ENCODE data around the gene SEC14L6. TPM values are rescaled to one million over a fixed set of nuclear protein-coding genes. Genes with fewer than 3 reads are reported as not detected.

SEC14L6 gene
- total RNA-seq, 1 donor from 2014 or later = not detected

DNA sequence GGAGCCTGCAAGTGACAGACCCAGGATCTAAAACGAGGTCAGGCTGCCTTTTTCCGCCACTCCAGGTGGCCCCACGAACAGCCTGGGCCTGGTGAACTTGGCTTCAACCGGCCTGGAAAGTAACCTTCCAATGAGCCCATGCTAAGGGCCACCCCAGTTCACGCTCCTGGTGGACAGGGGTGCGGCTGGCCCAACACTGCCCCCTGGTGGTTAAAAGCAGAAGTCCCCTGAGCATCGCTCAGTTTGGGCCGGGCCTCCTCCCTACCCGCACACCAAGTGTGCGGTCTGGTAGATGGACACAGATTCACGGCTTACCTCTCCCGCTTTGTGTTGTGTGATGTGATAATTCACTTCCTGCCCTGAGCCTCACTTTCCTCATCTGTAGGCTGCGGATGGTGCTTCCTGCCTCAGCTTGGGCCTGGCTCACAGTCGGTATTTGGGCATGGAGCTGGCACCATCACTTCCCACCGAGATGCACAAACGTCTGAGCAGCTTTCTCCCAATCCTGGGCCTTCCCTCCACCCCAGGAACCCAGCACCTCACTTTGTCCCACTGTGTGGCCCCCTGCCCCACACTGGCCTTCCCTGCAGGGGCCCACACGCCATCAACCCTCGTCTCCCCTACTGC lies 61.1 kb downstream of the SEC14L6 start:
- H3K9me3 ChIP-seq = no peaks in the 10 kb centered on the region
- H3K4me1 ChIP-seq = no peaks in the 10 kb centered on the region
- H3K27ac ChIP-seq = no peak overlapping the region
- H3K36me3 ChIP-seq = no peaks in the 10 kb centered on the region
- TF ChIP-seq POLR2A (IDR thresholded peaks at IDR 0.05) (no peak), POLR2AphosphoS5 (IDR thresholded peaks at IDR 0.05; ENCODE audit: insufficient read depth in 1 of 2, low read depth in 1 of 2) (no peak), CTCF (IDR thresholded peaks at IDR 0.05) (peak; percentile 83 to 93 (median 88))
- no peak overlapping the region for H3K4me3 ChIP-seq
- DNase-seq (ENCODE audit: extremely low spot score in 2 of 2) = no peak
- H3K27me3 ChIP-seq = no peaks in the 10 kb centered on the region
- intact Hi-C loops (cut with DNase I) = no loop called here

GRCh38 chr22:30483169-30483568 lies 63.4 kb downstream of the SEC14L6 start:
- Histone ChIP-seq H3K4me3 (no peak overlapping the region), H3K27ac (no peak overlapping the region), H3K27me3 (no peaks in the 10 kb centered on the region), H3K9me3 (no peaks in the 10 kb centered on the region), H3K4me1 (no peaks in the 10 kb centered on the region), H3K36me3 (no peaks in the 10 kb centered on the region)
- TF ChIP-seq POLR2AphosphoS5 (IDR thresholded peaks at IDR 0.05; ENCODE audit: insufficient read depth in 1 of 2, low read depth in 1 of 2) (no peak), POLR2A (IDR thresholded peaks at IDR 0.05) (no peak), CTCF (IDR thresholded peaks at IDR 0.05) (no peak)
- no peak for DNase-seq (ENCODE audit: extremely low spot score in 2 of 2)
- intact Hi-C loops (cut with DNase I) = no loop called here

DNA sequence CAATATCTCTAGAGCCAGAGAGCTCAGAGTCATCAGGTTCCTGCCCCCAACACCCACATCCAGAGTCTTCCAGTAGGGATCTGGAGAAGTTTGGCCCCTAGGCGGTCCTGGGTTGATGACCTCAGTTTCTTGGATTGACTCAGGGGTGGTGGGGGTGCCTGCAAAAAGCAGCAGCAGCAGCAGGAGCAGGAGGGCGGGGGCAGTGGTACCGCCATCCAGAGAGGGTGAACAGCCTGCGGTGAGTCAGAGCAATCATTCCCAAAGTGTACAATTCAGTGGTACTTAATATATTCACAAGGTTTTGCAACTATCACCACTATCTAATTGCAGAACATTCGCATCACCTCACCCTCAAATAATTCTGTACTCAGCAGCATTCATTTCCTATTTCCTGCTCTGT lies 64.8 kb downstream of the SEC14L6 start:
- intact Hi-C loops (cut with DNase I) = no loop called here
- TF ChIP-seq POLR2A (IDR thresholded peaks at IDR 0.05) = no peak

DNA sequence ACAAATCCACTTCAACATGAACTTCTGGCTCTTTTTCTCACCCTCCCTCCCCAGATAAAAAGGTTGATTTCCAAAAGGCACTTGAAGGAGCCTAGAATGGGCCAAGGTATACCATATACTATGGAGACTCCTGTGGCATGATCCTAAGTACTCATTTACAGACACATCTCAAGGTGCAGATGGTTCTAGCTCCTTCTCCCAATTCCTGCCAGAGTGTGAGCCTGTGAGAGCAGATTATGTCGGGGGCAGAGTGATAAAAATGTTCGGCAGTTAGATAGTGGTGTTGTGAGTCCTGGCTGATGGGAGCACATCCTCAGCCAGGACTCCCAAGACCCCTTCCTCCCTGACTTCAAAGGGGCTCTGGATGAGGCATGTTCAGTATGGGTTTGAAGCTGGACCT lies 66.6 kb downstream of the SEC14L6 start:
- Histone ChIP-seq H3K27me3 (no peaks in the 10 kb centered on the region), H3K4me3 (no peak overlapping the region), H3K36me3 (no peaks in the 10 kb centered on the region), H3K4me1 (no peaks in the 10 kb centered on the region), H3K27ac (no peak overlapping the region), H3K9me3 (no peaks in the 10 kb centered on the region)
- intact Hi-C loops (cut with DNase I) = no loop called here
- no peak for TF ChIP-seq POLR2AphosphoS5 (IDR thresholded peaks at IDR 0.05; ENCODE audit: insufficient read depth in 1 of 2, low read depth in 1 of 2)
- no peak for TF ChIP-seq CTCF (IDR thresholded peaks at IDR 0.05)
- no peak for TF ChIP-seq POLR2A (IDR thresholded peaks at IDR 0.05)
- no peak for DNase-seq (ENCODE audit: extremely low spot score in 2 of 2)

More for the DNA sequence above, 64.8 kb downstream of the SEC14L6 start:
- Histone ChIP-seq H3K4me1 (no peaks in the 10 kb centered on the region), H3K27me3 (no peaks in the 10 kb centered on the region), H3K9me3 (no peaks in the 10 kb centered on the region), H3K27ac (no peak overlapping the region), H3K36me3 (no peaks in the 10 kb centered on the region), H3K4me3 (no peak overlapping the region)
- DNase-seq (ENCODE audit: extremely low spot score in 2 of 2) = no peak

GRCh38 chr22:30474683-30475424 lies 71.7 kb downstream of the SEC14L6 start:
- Histone ChIP-seq H3K36me3 (no peaks in the 10 kb centered on the region), H3K27me3 (no peaks in the 10 kb centered on the region), H3K9me3 (no peaks in the 10 kb centered on the region), H3K4me3 (no peak overlapping the region), H3K27ac (no peak overlapping the region), H3K4me1 (no peaks in the 10 kb centered on the region)
- TF ChIP-seq POLR2A (IDR thresholded peaks at IDR 0.05) = no peak
- no peak for TF ChIP-seq CTCF (IDR thresholded peaks at IDR 0.05)
- no peak for TF ChIP-seq POLR2AphosphoS5 (IDR thresholded peaks at IDR 0.05; ENCODE audit: insufficient read depth in 1 of 2, low read depth in 1 of 2)
- intact Hi-C loops (cut with DNase I) = no loop called here
- no peak for DNase-seq (ENCODE audit: extremely low spot score in 2 of 2)
